ENCODE measurements around the gene CTRB2.

CTRB2 gene

GRCh38 chr16:75206749-75207451 lies at the start of gene CTRB2:
CTRB2 (minus strand) TSS chr16:75207161; CDS start chr16:75207141, 20 bp downstream.
- no peak for DNase-seq (ENCODE audit: low read depth in 2 of 2)

- no peak for DNase-seq (ENCODE audit: low read depth in 2 of 2)
These were observed 49.2 kb upstream of the CTRB2 start for GRCh38 chr16:75256059-75256571.

- no peak for DNase-seq (ENCODE audit: low read depth in 2 of 2)
These were observed 47.4 kb upstream of the CTRB2 start for GRCh38 chr16:75254359-75254837.

GRCh38 chr16:75252946-75253911 lies 46.3 kb upstream of the CTRB2 start:
- no peak for DNase-seq (ENCODE audit: low read depth in 2 of 2)

- no peak for DNase-seq (ENCODE audit: low read depth in 2 of 2)
These were observed 45.3 kb upstream of the CTRB2 start for GRCh38 chr16:75252049-75252864.

- no peak for DNase-seq (ENCODE audit: low read depth in 2 of 2)
These were observed 44.5 kb upstream of the CTRB2 start, which contains the start of gene BCAR1 for GRCh38 chr16:75251280-75252048. BCAR1 (minus strand) TSS chr16:75251624; CDS start chr16:75251482, 142 bp downstream.

GRCh38 chr16:75250809-75251279 lies 43.9 kb upstream of the CTRB2 start:
- no peak for DNase-seq (ENCODE audit: low read depth in 2 of 2)

GRCh38 chr16:75250089-75250808 lies 43.3 kb upstream of the CTRB2 start:
- no peak for DNase-seq (ENCODE audit: low read depth in 2 of 2)

- DNase-seq (ENCODE audit: low read depth in 2 of 2): no peak
These were observed 42.5 kb upstream of the CTRB2 start for GRCh38 chr16:75249441-75249840.

GRCh38 chr16:75248536-75249380 lies 41.8 kb upstream of the CTRB2 start:
- no peak for DNase-seq (ENCODE audit: low read depth in 2 of 2)

GRCh38 chr16:75248142-75248535 lies 41.2 kb upstream of the CTRB2 start:
- no peak for DNase-seq (ENCODE audit: low read depth in 2 of 2)

GRCh38 chr16:75247249-75247648 lies 40.3 kb upstream of the CTRB2 start:
- DNase-seq (ENCODE audit: low read depth in 2 of 2): no peak

GRCh38 chr16:75246504-75247205 lies 39.7 kb upstream of the CTRB2 start:
- DNase-seq (ENCODE audit: low read depth in 2 of 2): no peak

GRCh38 chr16:75244844-75245758 lies 38.1 kb upstream of the CTRB2 start:
- no peak for DNase-seq (ENCODE audit: low read depth in 2 of 2)

GRCh38 chr16:75244225-75244809 lies 37.4 kb upstream of the CTRB2 start:
- no peak for DNase-seq (ENCODE audit: low read depth in 2 of 2)

GRCh38 chr16:75243667-75244224 lies 36.8 kb upstream of the CTRB2 start:
- no peak for DNase-seq (ENCODE audit: low read depth in 2 of 2)

All from activated CD4-positive, alpha-beta T cell treated with anti-CD3 and anti-CD28 coated beads for 24 hours (primary cell).